GM19324 (cell line): ENCODE results near the gene PHYHIPL.

ENCODE experiments used
- ATAC-seq: cut with Tn5 transposase; IDR thresholded peaks from one replicate; pipeline ENCODE4 v1.9.1; 2021; ENCODE audit warnings: mild to moderate bottlenecking, moderate library complexity; ENCODE audit not compliant: unreplicated experiment, low FRiP score

The PHYHIPL gene

GRCh38 chr10:59245686-59246085 lies 69.2 kb downstream of the PHYHIPL start:
- no peak for ATAC-seq

- no peak for ATAC-seq
Observed at GRCh38 chr10:59252491-59252890, 76.0 kb downstream of the PHYHIPL start.

- ATAC-seq = no peak
Observed at GRCh38 chr10:59255463-59255862, 79.0 kb downstream of the PHYHIPL start.

GRCh38 chr10:59257224-59257623 lies 80.8 kb downstream of the PHYHIPL start:
- ATAC-seq = no peak

GRCh38 chr10:59258890-59259289 lies 82.4 kb downstream of the PHYHIPL start:
- ATAC-seq = no peak

GRCh38 chr10:59265141-59265540 lies 88.7 kb downstream of the PHYHIPL start:
- ATAC-seq = no peak

GRCh38 chr10:59266321-59266720 lies 89.9 kb downstream of the PHYHIPL start:
- ATAC-seq = no peak

GRCh38 chr10:59268460-59268859 lies 92.0 kb downstream of the PHYHIPL start:
- ATAC-seq = no peak

GRCh38 chr10:59269651-59270050 lies 93.2 kb downstream of the PHYHIPL start:
- no peak for ATAC-seq

GRCh38 chr10:59270492-59270891 lies 94.0 kb downstream of the PHYHIPL start:
- no peak for ATAC-seq

- no peak for ATAC-seq
Observed at GRCh38 chr10:59271160-59271559, 94.7 kb downstream of the PHYHIPL start.

- ATAC-seq = no peak
Observed at GRCh38 chr10:59272061-59272460, 95.6 kb downstream of the PHYHIPL start.

GRCh38 chr10:59273445-59273844 lies 97.0 kb downstream of the PHYHIPL start:
- no peak for ATAC-seq

- ATAC-seq = no peak
Observed at GRCh38 chr10:59276133-59276532, 99.7 kb downstream of the PHYHIPL start.

- no peak for ATAC-seq
Observed at GRCh38 chr10:59276919-59277318, 100.5 kb downstream of the PHYHIPL start.

GRCh38 chr10:59279476-59279875 lies 103.0 kb downstream of the PHYHIPL start:
- no peak for ATAC-seq

- ATAC-seq = no peak
Observed at GRCh38 chr10:59279991-59280505, 103.6 kb downstream of the PHYHIPL start.

- no peak for ATAC-seq
Observed at GRCh38 chr10:59281861-59282260, 105.4 kb downstream of the PHYHIPL start.

- ATAC-seq = no peak
Observed at GRCh38 chr10:59283456-59284091, 107.1 kb downstream of the PHYHIPL start.

GRCh38 chr10:59284118-59284975 lies 107.9 kb downstream of the PHYHIPL start:
- no peak for ATAC-seq

- no peak for ATAC-seq
Observed at GRCh38 chr10:59285073-59285472, 108.6 kb downstream of the PHYHIPL start.

GRCh38 chr10:59285848-59286247 lies 109.4 kb downstream of the PHYHIPL start:
- no peak for ATAC-seq
